ENCODE measurements around the gene ZNF438.

ZNF438 gene

GRCh38 chr10:30831426-30831825 lies 200.2 kb downstream of the ZNF438 start:
- H3K36me3 ChIP-seq (ENCODE audit: insufficient read depth, low read length) = no peaks in the 10 kb centered on the region
- no peaks in the 10 kb centered on the region for H3K4me1 ChIP-seq (ENCODE audit: insufficient read depth, low read length)
- H3K4me3 ChIP-seq (ENCODE audit: low read depth in 1 of 2, low read length in 2 of 2) = no peak overlapping the region
- no peaks in the 10 kb centered on the region for H4K20me1 ChIP-seq (ENCODE audit: insufficient read depth, low read length)
- no peaks in the 10 kb centered on the region for H3K79me2 ChIP-seq (ENCODE audit: insufficient read depth, low read length)
- H3K9ac ChIP-seq (ENCODE audit: low read depth, low read length) = no peak overlapping the region
- H3K4me2 ChIP-seq (ENCODE audit: insufficient read depth, low read length) = no peak overlapping the region
- H2AFZ ChIP-seq (ENCODE audit: low read depth, low read length) = no peak overlapping the region
- ATAC-seq (ENCODE audit: insufficient read depth, low read depth) (no peak), DNase-seq (no peak)
- H3K9me3 ChIP-seq (ENCODE audit: insufficient read depth, low read length, severe bottlenecking) = no peaks in the 10 kb centered on the region
- H3K27ac ChIP-seq (ENCODE audit: low read length) = no peak overlapping the region
- H3K27me3 ChIP-seq (ENCODE audit: insufficient read depth, low read length, poor library complexity) = no peaks in the 10 kb centered on the region
- no peak for TF ChIP-seq EZH2 (IDR thresholded peaks at IDR 0.05; ENCODE audit: borderline replicate concordance, low read depth, low read length, severe bottlenecking)
- TF ChIP-seq, protein P1, sequence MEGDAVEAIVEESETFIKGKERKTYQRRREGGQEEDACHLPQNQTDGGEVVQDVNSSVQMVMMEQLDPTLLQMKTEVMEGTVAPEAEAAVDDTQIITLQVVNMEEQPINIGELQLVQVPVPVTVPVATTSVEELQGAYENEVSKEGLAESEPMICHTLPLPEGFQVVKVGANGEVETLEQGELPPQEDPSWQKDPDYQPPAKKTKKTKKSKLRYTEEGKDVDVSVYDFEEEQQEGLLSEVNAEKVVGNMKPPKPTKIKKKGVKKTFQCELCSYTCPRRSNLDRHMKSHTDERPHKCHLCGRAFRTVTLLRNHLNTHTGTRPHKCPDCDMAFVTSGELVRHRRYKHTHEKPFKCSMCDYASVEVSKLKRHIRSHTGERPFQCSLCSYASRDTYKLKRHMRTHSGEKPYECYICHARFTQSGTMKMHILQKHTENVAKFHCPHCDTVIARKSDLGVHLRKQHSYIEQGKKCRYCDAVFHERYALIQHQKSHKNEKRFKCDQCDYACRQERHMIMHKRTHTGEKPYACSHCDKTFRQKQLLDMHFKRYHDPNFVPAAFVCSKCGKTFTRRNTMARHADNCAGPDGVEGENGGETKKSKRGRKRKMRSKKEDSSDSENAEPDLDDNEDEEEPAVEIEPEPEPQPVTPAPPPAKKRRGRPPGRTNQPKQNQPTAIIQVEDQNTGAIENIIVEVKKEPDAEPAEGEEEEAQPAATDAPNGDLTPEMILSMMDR (IDR thresholded peaks at IDR 0.05; ENCODE audit: borderline replicate concordance, extremely low read depth, low read length, poor library complexity, severe bottlenecking) = no peak

- Histone ChIP-seq H2AFZ (ENCODE audit: low read depth, low read length) (no peak overlapping the region), H3K9ac (ENCODE audit: low read depth, low read length) (no peak overlapping the region), H4K20me1 (ENCODE audit: insufficient read depth, low read length) (no peaks in the 10 kb centered on the region), H3K4me1 (ENCODE audit: insufficient read depth, low read length) (no peaks in the 10 kb centered on the region), H3K9me3 (ENCODE audit: insufficient read depth, low read length, severe bottlenecking) (no peaks in the 10 kb centered on the region), H3K36me3 (ENCODE audit: insufficient read depth, low read length) (no peaks in the 10 kb centered on the region), H3K4me3 (ENCODE audit: low read depth in 1 of 2, low read length in 2 of 2) (no peak overlapping the region), H3K27ac (ENCODE audit: low read length) (no peak overlapping the region), H3K4me2 (ENCODE audit: insufficient read depth, low read length) (no peak overlapping the region), H3K27me3 (ENCODE audit: insufficient read depth, low read length, poor library complexity) (no peaks in the 10 kb centered on the region), H3K79me2 (ENCODE audit: insufficient read depth, low read length) (no peaks in the 10 kb centered on the region)
- no peak for DNase-seq
- no peak for ATAC-seq (ENCODE audit: insufficient read depth, low read depth)
- TF ChIP-seq, protein P1 (IDR thresholded peaks at IDR 0.05; ENCODE audit: borderline replicate concordance, extremely low read depth, low read length, poor library complexity, severe bottlenecking) = no peak
- TF ChIP-seq EZH2 (IDR thresholded peaks at IDR 0.05; ENCODE audit: borderline replicate concordance, low read depth, low read length, severe bottlenecking) = no peak
Observed at GRCh38 chr10:30830315-30831230, 201.1 kb downstream of the ZNF438 start.

DNA sequence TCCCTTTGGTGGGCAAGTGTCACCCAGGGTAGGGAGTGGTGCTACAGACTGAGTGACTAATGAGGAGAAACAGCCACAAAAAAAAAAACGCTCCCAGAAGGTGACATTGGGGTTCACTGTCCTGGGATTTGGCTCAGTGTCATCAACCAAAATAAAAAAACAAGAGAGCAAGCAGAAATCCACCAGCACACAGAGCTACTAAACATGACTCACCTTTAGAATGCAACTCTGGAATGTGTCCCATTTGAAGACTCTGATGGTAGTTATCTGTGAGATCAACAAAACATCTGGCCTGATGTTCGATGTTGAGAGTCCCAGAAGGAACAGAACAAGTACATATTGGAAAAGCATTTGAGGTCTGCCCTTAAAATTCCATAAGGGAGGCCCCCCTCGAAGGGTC lies 201.8 kb downstream of the ZNF438 start:
- Histone ChIP-seq H2AFZ (ENCODE audit: low read depth, low read length) (no peak overlapping the region), H3K36me3 (ENCODE audit: insufficient read depth, low read length) (no peaks in the 10 kb centered on the region), H4K20me1 (ENCODE audit: insufficient read depth, low read length) (no peaks in the 10 kb centered on the region), H3K4me3 (ENCODE audit: low read depth in 1 of 2, low read length in 2 of 2) (no peak overlapping the region), H3K9ac (ENCODE audit: low read depth, low read length) (no peak overlapping the region), H3K4me2 (ENCODE audit: insufficient read depth, low read length) (no peak overlapping the region), H3K27ac (ENCODE audit: low read length) (no peak overlapping the region), H3K79me2 (ENCODE audit: insufficient read depth, low read length) (no peaks in the 10 kb centered on the region), H3K4me1 (ENCODE audit: insufficient read depth, low read length) (no peaks in the 10 kb centered on the region), H3K27me3 (ENCODE audit: insufficient read depth, low read length, poor library complexity) (no peaks in the 10 kb centered on the region), H3K9me3 (ENCODE audit: insufficient read depth, low read length, severe bottlenecking) (no peaks in the 10 kb centered on the region)
- DNase-seq (no peak), ATAC-seq (ENCODE audit: insufficient read depth, low read depth) (no peak)
- TF ChIP-seq EZH2 (IDR thresholded peaks at IDR 0.05; ENCODE audit: borderline replicate concordance, low read depth, low read length, severe bottlenecking) = no peak

DNA sequence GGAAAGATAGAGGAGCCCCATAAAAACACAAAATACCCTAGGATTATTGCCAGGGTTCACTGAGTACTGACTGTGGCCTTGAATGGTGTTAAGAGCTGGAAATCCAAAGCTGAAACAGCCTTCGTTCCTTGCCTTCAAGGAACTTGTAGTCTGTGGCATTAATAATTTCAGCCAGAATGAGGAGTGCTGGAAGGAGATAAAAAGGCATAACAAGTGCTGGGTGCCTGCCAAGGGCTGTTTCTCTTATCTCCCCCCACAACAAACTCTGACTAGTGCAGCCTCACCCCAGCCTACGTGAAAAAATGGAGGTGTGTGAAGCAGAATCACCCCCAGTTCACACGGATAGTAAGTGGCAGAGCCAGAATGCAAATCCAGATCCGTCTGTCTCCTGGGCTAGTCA lies 203.0 kb downstream of the ZNF438 start:
- Histone ChIP-seq H3K4me2 (ENCODE audit: insufficient read depth, low read length) (no peak overlapping the region), H3K27ac (ENCODE audit: low read length) (no peak overlapping the region), H3K79me2 (ENCODE audit: insufficient read depth, low read length) (no peaks in the 10 kb centered on the region), H3K9me3 (ENCODE audit: insufficient read depth, low read length, severe bottlenecking) (no peaks in the 10 kb centered on the region), H3K4me3 (ENCODE audit: low read depth in 1 of 2, low read length in 2 of 2) (no peak overlapping the region), H3K36me3 (ENCODE audit: insufficient read depth, low read length) (no peaks in the 10 kb centered on the region), H2AFZ (ENCODE audit: low read depth, low read length) (no peak overlapping the region), H3K27me3 (ENCODE audit: insufficient read depth, low read length, poor library complexity) (no peaks in the 10 kb centered on the region), H3K9ac (ENCODE audit: low read depth, low read length) (no peak overlapping the region), H4K20me1 (ENCODE audit: insufficient read depth, low read length) (no peaks in the 10 kb centered on the region), H3K4me1 (ENCODE audit: insufficient read depth, low read length) (no peaks in the 10 kb centered on the region)
- DNase-seq (no peak), ATAC-seq (ENCODE audit: insufficient read depth, low read depth) (no peak)
- TF ChIP-seq, protein P1 (IDR thresholded peaks at IDR 0.05; ENCODE audit: borderline replicate concordance, extremely low read depth, low read length, poor library complexity, severe bottlenecking) = no peak
- no peak for TF ChIP-seq EZH2 (IDR thresholded peaks at IDR 0.05; ENCODE audit: borderline replicate concordance, low read depth, low read length, severe bottlenecking)
